Posterior cingulate gyrus (tissue), 11 donors: ENCODE measurements around the gene GPS2.

Source experiments
- DNase-seq, 10 donors: peaks; one replicate each; pipeline versions ENCODE4 v3.0.0 to v3.0.0-alpha.2; 2020 to 2021; ENCODE audit warnings: mixed read lengths in 3 of 10
- intact Hi-C: fragments of 100-400 bp; cut with DNase I; formaldehyde crosslinking; loops from one replicate; pipeline ENCODE4 v1.15.1; 2023

Gene GPS2

GRCh38 chr17:7323731-7324437 is 8.7 kb upstream of the GPS2 start:
- DNase-seq = peak in 8 of 10 donors; percentile 28 to 93 (median 52)

DNA sequence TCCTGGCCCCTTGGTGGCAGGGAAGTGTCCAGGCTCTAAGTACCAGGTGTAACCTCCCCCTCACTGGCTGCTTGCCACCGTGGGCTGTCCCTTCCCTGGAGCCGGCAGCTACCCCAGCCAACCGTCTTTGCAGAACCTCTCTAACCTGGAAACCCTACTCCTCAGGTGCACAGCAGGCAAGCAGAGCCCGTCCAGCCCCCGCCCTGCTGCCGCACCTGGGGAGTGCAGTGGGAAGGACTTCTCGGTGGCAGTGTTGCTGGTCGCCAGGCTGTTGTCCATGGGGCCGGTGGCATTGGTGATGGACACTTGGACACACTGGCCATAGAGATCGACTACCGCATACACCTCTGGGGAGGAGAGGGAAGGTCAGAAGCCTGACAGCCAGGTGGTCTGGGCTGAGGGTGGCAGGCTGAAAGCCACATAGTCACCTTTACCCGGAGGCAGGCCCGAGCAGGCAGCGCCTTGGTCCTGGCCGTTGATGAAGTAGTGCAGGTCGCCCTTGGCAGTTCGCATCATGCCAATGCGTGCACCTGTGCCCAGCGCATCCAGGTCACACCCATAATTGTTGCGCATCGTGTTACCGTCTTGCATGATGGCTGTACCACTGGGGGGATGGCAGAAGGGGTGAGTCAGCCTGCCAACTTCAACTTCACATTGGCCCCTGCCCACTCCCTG is 7.5 kb upstream of the GPS2 start:
- intact Hi-C loops = no loop called here

More at GRCh38 chr17:7323731-7324437, 8.7 kb upstream of the GPS2 start:
- intact Hi-C loops = no loop called here

DNA sequence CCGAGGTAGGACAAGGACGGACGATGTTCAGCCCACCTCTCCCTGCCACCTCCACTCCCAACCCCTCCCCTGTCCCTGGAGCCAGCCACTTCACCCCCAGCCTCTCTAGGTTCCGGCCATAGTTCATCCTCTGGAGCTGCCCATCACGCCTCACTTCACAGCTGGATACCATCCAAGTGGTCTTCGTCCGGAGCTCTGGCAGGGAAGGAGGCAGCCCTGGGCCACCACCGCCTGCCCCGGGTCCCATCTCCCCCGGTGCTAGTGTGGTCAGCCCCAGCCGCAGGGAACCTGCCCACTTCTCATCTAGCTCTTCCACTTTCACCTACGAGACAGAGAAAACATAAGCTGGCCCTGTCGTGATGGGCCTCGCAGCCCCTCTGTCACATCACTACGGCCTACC is 6.3 kb upstream of the GPS2 start:
- intact Hi-C loops = no loop called here
- no peak for DNase-seq

More for the DNA sequence above, 7.5 kb upstream of the GPS2 start:
- no peak for DNase-seq

DNA sequence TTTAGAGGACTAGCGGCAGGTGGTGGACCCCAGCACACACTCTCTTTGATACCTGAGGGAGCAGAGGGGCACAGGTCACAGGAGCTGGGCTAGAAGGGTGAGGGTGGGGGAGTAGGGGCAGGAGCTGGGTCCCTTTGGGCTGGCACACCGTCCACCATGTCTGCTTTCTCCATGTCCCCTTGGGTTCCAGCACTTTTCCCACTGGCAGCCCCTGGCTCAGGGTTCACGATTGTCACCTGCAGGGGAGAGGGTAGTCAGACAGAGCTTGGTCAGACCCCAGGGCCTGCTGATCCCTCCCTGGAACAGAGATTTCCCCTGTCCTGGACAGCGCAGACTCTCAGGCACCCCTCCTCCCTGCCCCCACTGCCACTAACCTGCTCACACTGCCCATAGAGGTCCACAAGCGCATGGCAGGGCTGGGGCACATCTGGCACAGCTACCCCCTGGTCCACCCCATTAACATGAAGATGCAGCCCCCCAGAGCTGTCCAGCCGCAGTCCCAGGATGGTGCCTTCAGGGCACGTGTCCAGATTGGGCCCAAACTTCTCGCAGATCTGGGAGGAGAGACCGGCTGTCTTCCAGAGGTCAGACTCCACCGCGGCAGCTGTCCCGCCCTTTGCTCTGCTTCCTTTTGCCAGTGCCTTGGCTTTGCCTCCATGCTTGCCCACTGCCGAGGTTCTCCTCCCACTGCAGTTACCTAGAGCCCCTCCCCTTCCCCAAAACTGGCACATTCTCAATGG is 3.1 kb upstream of the GPS2 start:
- DNase-seq = no peak
- intact Hi-C loops = no loop called here

GRCh38 chr17:7317161-7317803 is 2.1 kb upstream of the GPS2 start:
- intact Hi-C loops = no loop called here
- DNase-seq = no peak

GRCh38 chr17:7315570-7316235 is 543 bp upstream of the GPS2 start:
- intact Hi-C loops = loop anchor here (1.0 kb wide), 1 partner anchor 14 kb away; the partner anchor contains the start of gene NEURL4
- DNase-seq = peak in 3 of 10 donors; percentile 17 to 92 (median 52)

GRCh38 chr17:7313890-7314718 is 1.1 kb downstream of the GPS2 start:
- DNase-seq = no peak
- intact Hi-C loops = no loop called here

GRCh38 chr17:7313088-7313889 is 1.9 kb downstream of the GPS2 start:
- no peak for DNase-seq
- intact Hi-C loops = no loop called here

- intact Hi-C loops = no loop called here
- no peak for DNase-seq
These were observed 2.6 kb downstream of the GPS2 start for GRCh38 chr17:7312432-7313087.

DNA sequence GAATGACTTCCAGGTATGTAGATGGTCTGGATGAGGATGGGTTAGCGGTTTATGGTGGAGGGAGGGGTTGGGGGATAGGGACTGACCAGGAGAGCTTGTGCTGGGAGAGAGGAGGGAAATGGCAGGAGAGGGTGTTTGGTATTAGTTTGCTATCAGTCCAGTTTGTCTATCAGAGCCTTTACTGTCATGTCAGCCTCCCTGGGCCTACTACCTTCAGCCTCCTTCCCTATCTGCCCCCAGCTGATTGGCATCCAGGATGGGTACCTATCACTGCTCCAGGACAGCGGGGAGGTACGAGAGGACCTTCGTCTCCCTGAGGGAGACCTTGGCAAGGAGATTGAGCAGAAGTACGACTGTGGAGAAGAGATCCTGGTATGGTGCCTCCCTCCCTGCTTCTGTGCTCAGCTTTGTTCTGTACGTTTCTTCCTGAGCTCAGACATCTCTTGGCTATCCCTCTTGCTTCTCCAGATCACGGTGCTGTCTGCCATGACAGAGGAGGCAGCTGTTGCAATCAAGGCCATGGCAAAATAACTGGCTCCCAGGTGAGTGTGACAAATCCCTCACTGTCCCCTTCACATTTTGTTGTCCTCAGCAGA is 4.0 kb downstream of the GPS2 start:
- intact Hi-C loops = no loop called here
- no peak for DNase-seq

GRCh38 chr17:7309628-7310027 is 5.5 kb downstream of the GPS2 start:
- DNase-seq = no peak
- intact Hi-C loops = no loop called here

DNA sequence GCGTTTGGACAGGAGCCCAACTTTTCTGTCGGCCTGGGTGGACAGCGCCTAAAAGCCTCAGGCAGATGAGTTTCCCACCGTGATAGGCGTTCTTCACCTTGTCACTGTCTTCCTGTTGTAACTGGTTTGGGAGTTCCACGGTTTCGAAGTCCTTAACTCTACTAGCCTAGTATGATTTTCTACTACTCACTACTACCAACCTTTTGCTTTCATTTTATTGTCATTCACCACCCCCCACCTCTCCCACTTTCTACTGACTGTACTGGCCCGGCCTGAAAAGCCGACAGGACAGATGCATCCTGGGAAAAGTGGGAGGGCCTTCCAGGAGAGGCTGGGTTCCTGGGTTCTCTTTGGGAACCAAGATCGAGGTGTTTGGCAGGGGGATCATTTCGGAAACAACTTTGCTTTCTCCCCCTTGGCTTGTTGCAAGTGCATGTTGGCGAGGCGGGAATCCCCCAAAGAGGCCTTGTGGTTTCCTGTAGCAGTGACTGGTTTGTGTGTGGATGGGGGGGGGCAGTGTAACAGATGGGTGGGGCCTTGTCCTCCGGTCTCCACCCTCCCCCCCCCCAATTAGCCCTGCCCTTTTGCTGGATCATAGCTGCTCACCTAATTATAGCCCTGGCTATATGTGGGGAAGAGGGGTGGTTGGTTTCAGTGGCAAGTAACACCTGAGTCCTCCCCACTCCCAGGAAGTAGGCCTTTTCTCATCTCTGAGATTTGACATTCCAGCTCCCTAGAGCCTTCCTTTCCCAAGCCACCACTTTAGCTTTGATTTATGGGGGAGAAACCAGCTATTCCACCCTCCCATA is 6.3 kb downstream of the GPS2 start:
- DNase-seq = peak in 8 of 10 donors; percentile 32 to 89 (median 55)
- intact Hi-C loops = no loop called here

DNA sequence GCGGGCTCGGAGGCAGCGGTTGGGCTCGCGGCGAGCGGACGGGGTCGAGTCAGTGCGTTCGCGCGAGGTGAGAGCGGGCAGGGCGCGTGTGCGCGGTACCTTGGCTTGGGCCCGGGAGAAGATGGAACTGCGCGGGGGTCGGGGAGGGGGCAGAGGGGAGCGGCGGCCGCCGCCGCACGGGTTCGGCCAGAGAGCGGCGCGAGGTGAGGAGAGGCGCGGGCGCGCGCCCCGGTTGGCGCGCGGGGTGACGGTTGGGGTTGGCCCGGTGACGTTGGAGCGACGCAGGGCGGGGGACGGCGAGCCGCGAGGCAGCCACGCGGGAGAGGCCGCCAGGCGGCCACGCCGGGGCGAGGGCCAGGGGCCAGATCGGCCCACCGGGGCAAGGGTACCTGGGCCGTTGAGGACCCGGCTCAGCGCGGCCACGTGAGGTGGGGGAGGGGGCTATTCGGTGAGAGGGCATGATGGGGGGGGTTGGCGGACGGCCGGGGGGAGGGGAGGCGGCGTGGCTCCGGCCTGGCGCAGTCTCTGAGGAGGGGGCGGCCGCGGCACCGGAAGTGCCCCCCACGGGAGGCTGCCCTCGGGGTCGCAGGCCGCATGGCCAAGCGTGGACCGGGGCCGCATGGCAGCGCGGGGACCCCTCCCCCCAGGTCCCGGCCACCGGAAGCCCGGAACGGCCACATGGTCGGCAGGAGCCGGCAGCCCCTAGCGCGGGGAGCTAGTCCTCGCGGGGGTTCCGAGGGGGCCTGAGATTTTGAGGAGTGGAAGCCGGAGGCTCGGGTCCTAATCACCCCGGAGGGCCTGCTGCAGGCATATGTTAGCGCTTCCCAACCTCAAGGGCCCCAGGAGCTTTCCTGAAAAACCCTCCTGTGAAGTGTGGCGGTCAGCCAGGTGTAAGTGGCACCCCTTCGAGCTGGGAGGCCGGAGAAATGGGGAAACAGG is 7.2 kb downstream of the GPS2 start:
- DNase-seq = peak in 5 of 10 donors; percentile 29 to 91 (median 42)
- intact Hi-C loops = loop anchor here (2.0 kb wide), 2 partner anchors 21 to 55 kb away; partner anchors contain the start of genes ELP5 and NEURL4

GRCh38 chr17:7306911-7307685 is 8.1 kb downstream of the GPS2 start, which contains the start of gene EIF5A:
TSS of gene EIF5A (plus strand) at chr17:7307628. CDS start at chr17:7309636, 2,008 bp downstream.
- peak; percentile 99 to 100 (median 99) for DNase-seq
- intact Hi-C loops = loop anchor here (2.0 kb wide), 2 partner anchors 22 to 54 kb away; partner anchors contain the start of genes ELP5 and NEURL4

DNA sequence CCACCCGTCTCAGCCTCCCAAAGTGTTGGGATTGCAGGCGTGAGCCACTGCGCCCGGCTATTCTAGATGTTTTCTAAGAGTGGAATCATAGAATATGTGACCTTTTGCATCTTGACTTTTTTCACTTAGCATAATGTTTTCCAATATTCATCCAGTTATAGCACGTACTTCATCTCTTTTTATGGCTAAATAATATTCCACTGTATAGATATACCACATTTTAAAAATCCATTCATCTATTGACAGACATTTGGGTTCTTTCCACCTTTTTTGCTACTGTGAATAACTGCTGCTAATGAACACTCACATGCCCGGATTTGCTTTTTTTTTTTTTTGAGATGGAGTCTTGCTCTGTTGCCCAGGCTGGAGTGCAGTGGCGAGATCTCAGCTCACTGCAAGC is 11.0 kb downstream of the GPS2 start:
- no peak for DNase-seq
- intact Hi-C loops = no loop called here
